Measurements from ENCODE around the gene JPT2.

Gene JPT2

GRCh38 chr16:1634541-1634940, 43.5 kb upstream of the JPT2 start:
- H3K27ac ChIP-seq, result no peak overlapping the region
- DNase-seq (ENCODE audit: low spot score), result no peak
- no peak for TF ChIP-seq CTCF (conservative IDR thresholded peaks at IDR 0.05; ENCODE audit: low read depth)
- ChIA-PET POLR2A (ENCODE audit: low non-redundant PET) (interaction anchor here (0.6 to 0.7 kb wide), 2 partner anchors 12 to 61 kb away, joined by 3 read pairs; no protein-coding TSS in a partner anchor), CTCF (interaction anchor here (0.7 kb wide), 1 partner anchor 112 kb away, joined by 3 read pairs; no protein-coding TSS in a partner anchor)

GRCh38 chr16:1635070-1635469, 43.0 kb upstream of the JPT2 start:
- no peak for DNase-seq (ENCODE audit: low spot score)
- H3K27ac ChIP-seq, result no peak overlapping the region
- CTCF ChIA-PET, result interaction anchor here (0.7 kb wide), 1 partner anchor 111 kb away, joined by 3 read pairs; no protein-coding TSS in a partner anchor
- POLR2A ChIA-PET (ENCODE audit: low non-redundant PET), result no interaction called here
- TF ChIP-seq CTCF (conservative IDR thresholded peaks at IDR 0.05; ENCODE audit: low read depth), result no peak

DNA sequence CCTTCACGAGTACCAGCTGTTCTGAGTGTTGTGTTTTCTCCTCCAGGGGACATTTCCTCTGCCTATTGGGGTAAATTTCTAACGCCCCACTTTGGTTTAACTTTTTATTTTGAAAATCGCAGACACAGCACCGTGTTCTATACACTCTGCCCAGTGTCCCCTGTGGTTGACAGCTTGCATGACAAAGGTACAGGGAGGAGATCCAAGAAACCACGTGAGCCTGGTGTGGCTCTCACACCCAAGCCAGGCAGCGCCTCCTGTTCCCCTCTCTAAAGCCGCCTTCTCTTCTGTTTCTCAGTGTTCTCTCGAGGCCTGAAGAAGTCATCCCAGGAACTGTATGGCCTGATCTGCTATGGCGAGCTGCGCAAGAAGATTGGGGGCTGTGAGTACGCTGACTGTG, 40.6 kb upstream of the JPT2 start:
- no peak for TF ChIP-seq CTCF (conservative IDR thresholded peaks at IDR 0.05; ENCODE audit: low read depth)
- no peak for DNase-seq (ENCODE audit: low spot score)
- POLR2A ChIA-PET (ENCODE audit: low non-redundant PET), result no interaction called here
- CTCF ChIA-PET, result no interaction called here
- H3K27ac ChIP-seq, result no peak overlapping the region

GRCh38 chr16:1638757-1639156, 39.3 kb upstream of the JPT2 start:
- TF ChIP-seq CTCF (conservative IDR thresholded peaks at IDR 0.05; ENCODE audit: low read depth), result no peak
- CTCF ChIA-PET, result interaction anchor here (0.6 kb wide), 1 partner anchor 42 kb away, joined by 3 read pairs; no protein-coding TSS in a partner anchor
- H3K27ac ChIP-seq, result no peak overlapping the region
- POLR2A ChIA-PET (ENCODE audit: low non-redundant PET), result no interaction called here
- no peak for DNase-seq (ENCODE audit: low spot score)

- no peak for DNase-seq (ENCODE audit: low spot score)
- no peak for TF ChIP-seq CTCF (conservative IDR thresholded peaks at IDR 0.05; ENCODE audit: low read depth)
- ChIA-PET CTCF (interaction anchor here (0.5 kb wide), 1 partner anchor 91 kb away, joined by 3 read pairs; no protein-coding TSS in a partner anchor), POLR2A (ENCODE audit: low non-redundant PET) (interaction anchor here (0.5 kb wide), 1 partner anchor 9 kb away, joined by 7 read pairs; no protein-coding TSS in a partner anchor)
- H3K27ac ChIP-seq, result no peak overlapping the region
Observed at GRCh38 chr16:1639282-1639681, 38.8 kb upstream of the JPT2 start.

GRCh38 chr16:1639860-1640259, 38.2 kb upstream of the JPT2 start:
- CTCF ChIA-PET, result no interaction called here
- no peak for TF ChIP-seq CTCF (conservative IDR thresholded peaks at IDR 0.05; ENCODE audit: low read depth)
- H3K27ac ChIP-seq, result no peak overlapping the region
- POLR2A ChIA-PET (ENCODE audit: low non-redundant PET), result no interaction called here
- DNase-seq (ENCODE audit: low spot score), result no peak
